ENCODE results near the gene SPEF1. TPM values are rescaled to one million over a fixed set of nuclear protein-coding genes. Genes with fewer than 3 reads are reported as not detected.

Gene SPEF1
- total RNA-seq, 1 experiment from 2014 or later, result not detected

DNA sequence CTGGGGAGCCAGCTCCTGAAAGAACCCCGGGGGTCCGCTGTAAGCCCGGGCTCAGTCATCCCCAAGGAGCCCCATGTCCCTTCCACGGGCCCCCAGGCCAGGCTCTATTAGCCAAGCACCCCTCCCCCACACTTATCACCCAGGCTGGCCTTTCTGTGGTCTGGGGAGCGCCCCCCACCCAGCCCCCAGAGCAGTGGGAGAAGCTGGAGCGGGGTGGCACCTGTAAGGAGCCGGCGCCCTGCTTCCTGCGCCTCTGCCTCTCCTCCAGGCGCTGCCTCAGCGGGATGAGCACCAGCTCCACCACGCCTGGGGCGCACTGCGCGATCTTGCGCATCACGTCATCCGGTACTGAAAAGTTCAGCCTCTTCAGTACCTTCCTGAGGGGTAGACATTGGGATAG, 2.3 kb downstream of the SPEF1 start:
- intact Hi-C loops (cut with micrococcal nuclease; ENCODE audit: unreplicated experiment), result no loop called here
- H3K9me3 Mint-ChIP-seq (ENCODE audit: unreplicated experiment), result no peaks in the 10 kb centered on the region
- TF ChIP-seq, protein P1, sequence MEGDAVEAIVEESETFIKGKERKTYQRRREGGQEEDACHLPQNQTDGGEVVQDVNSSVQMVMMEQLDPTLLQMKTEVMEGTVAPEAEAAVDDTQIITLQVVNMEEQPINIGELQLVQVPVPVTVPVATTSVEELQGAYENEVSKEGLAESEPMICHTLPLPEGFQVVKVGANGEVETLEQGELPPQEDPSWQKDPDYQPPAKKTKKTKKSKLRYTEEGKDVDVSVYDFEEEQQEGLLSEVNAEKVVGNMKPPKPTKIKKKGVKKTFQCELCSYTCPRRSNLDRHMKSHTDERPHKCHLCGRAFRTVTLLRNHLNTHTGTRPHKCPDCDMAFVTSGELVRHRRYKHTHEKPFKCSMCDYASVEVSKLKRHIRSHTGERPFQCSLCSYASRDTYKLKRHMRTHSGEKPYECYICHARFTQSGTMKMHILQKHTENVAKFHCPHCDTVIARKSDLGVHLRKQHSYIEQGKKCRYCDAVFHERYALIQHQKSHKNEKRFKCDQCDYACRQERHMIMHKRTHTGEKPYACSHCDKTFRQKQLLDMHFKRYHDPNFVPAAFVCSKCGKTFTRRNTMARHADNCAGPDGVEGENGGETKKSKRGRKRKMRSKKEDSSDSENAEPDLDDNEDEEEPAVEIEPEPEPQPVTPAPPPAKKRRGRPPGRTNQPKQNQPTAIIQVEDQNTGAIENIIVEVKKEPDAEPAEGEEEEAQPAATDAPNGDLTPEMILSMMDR (IDR thresholded peaks at IDR 0.05; ENCODE audit: insufficient read depth in 1 of 2, low read depth in 1 of 2, low read length in 1 of 2, severe bottlenecking in 1 of 2, unreplicated experiment in 1 of 2), result no peak
- Histone ChIP-seq H3K9me3 (no peaks in the 10 kb centered on the region), H3K36me3 (ENCODE audit: control insufficient read depth, insufficient read depth, low read length) (no peaks in the 10 kb centered on the region), H3K27me3 (replicated peaks; ENCODE audit: control insufficient read depth, insufficient read depth, low read length) (no peaks in the 10 kb centered on the region), H3K4me3 (ENCODE audit: low read depth, low read length) (no peak overlapping the region), H3K4me1 (peaks cover 7% of the 10 kb centered on the region)
- no peak overlapping the region for H3K4me3 Mint-ChIP-seq (ENCODE audit: unreplicated experiment)
- peaks cover 3% of the 10 kb centered on the region for H3K27me3 Mint-ChIP-seq (ENCODE audit: insufficient read depth, unreplicated experiment)
- H3K4me1 Mint-ChIP-seq (ENCODE audit: low read depth, unreplicated experiment), result no peaks in the 10 kb centered on the region
- H3K36me3 Mint-ChIP-seq (ENCODE audit: insufficient read depth, unreplicated experiment), result peaks cover 7% of the 10 kb centered on the region
- POLR2A ChIA-PET, result no interaction called here
- CTCF ChIA-PET, result interaction anchor here (1.1 to 3.3 kb wide), 3 partner anchors 11 to 62 kb away, joined by 3 to 49 read pairs (median 6); partner anchors contain the start of gene ADISSP
- no peak overlapping the region for H3K27ac Mint-ChIP-seq (ENCODE audit: unreplicated experiment)
- DNase-seq, result no peak
- BruUV-seq (replicated peaks), result no TSS peak

DNA sequence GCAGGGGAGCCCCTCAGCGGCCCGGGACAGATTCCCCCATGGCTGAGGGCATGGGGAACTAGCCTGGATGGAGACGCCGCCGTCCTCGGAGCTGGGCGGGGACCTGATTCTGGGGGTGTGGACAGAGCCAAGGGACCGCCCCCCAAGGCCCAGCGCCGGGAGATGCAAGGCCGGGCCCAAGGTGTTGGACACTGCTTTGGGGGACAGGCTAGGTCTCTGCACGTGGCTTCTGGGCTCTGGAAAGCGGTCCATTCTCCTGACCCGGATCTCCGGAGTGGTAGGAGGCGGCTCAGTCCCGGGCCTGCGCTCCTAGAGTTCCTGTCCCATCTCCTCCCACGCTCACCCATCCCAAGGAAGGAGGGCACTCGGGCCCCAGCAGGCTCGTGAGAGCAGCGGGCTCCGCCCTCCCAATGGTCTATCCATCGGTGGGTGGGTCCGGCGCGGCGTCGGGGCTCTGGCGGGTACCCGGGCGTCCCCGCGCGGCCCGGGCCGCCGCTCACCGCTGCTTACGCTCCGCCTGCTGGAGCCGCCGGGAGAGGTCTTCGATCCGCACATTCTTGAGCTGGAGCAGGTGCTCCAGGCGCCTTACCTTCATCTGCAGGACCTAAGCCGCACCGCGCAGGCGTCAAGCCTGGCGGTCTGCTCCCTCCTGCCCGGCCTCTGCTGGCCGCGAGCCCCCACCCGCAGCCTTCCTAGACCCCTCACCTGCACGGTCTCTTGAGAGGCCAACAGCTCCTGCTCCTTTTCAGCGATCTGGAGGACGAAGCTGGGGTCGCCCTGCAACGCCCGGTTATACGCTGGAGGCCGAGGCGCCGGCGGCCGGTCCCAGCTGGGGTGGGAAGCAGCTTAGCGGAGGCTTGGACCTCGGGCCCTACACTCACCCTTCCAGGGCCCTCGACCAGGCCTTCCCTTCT, 3.3 kb downstream of the SPEF1 start:
- peak overlapping the region; percentile 41 for H3K4me3 ChIP-seq (ENCODE audit: low read depth, low read length)
- Mint-ChIP-seq H3K9me3 (ENCODE audit: unreplicated experiment) (no peaks in the 10 kb centered on the region), H3K36me3 (ENCODE audit: insufficient read depth, unreplicated experiment) (peaks cover 7% of the 10 kb centered on the region), H3K4me3 (ENCODE audit: unreplicated experiment) (peak overlapping the region; percentile 63), H3K27ac (ENCODE audit: unreplicated experiment) (no peak overlapping the region), H3K4me1 (ENCODE audit: low read depth, unreplicated experiment) (no peaks in the 10 kb centered on the region), H3K27me3 (ENCODE audit: insufficient read depth, unreplicated experiment) (peaks cover 3% of the 10 kb centered on the region)
- intact Hi-C loops (cut with micrococcal nuclease; ENCODE audit: unreplicated experiment), result no loop called here
- ChIA-PET CTCF (interaction anchor here (0.7 to 3.3 kb wide), 6 partner anchors 10 to 67 kb away, joined by 3 to 49 read pairs (median 5); partner anchors contain the start of gene ADISSP), POLR2A (interaction anchor here (0.6 kb wide), 1 partner anchor 18 kb away, joined by 3 read pairs; the partner anchor contains the start of gene CDC25B)
- DNase-seq, result peak; percentile 70 to 76
- no peaks in the 10 kb centered on the region for H3K9me3 ChIP-seq
- TF ChIP-seq, protein P1 (IDR thresholded peaks at IDR 0.05; ENCODE audit: insufficient read depth in 1 of 2, low read depth in 1 of 2, low read length in 1 of 2, severe bottlenecking in 1 of 2, unreplicated experiment in 1 of 2), result peak; percentile 11 to 28
- H3K27me3 ChIP-seq (replicated peaks; ENCODE audit: control insufficient read depth, insufficient read depth, low read length), result no peaks in the 10 kb centered on the region
- no peaks in the 10 kb centered on the region for H3K36me3 ChIP-seq (ENCODE audit: control insufficient read depth, insufficient read depth, low read length)
- BruUV-seq (replicated peaks), result no TSS peak
- no peaks in the 10 kb centered on the region; the same call in 1 of the 2 replicates for H3K4me1 ChIP-seq

DNA sequence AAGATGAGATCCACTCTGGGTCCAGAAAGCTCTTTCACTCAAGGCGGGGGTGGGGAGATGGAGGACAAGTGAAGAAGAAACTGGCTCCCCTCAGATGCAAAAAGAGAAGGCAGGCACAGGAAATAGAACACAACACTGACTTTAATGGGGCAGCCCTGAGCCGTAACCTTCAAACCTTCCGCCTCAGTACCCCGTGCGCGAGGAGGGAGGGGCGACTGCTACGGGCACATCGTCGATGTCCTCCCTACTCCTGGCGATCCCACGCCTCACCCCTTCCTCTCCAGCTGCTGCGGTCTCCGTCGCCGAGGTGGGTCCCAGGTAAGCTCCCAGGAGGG, 3.9 kb downstream of the SPEF1 start:
- no peaks in the 10 kb centered on the region for H3K36me3 ChIP-seq (ENCODE audit: control insufficient read depth, insufficient read depth, low read length)
- H3K27me3 ChIP-seq (replicated peaks; ENCODE audit: control insufficient read depth, insufficient read depth, low read length), result no peaks in the 10 kb centered on the region
- H3K4me3 ChIP-seq (ENCODE audit: low read depth, low read length), result peak overlapping the region; percentile 41
- peaks cover 3% of the 10 kb centered on the region for H3K27me3 Mint-ChIP-seq (ENCODE audit: insufficient read depth, unreplicated experiment)
- no peaks in the 10 kb centered on the region for H3K9me3 Mint-ChIP-seq (ENCODE audit: unreplicated experiment)
- no peaks in the 10 kb centered on the region for H3K4me1 Mint-ChIP-seq (ENCODE audit: low read depth, unreplicated experiment)
- no peaks in the 10 kb centered on the region for H3K9me3 ChIP-seq
- POLR2A ChIA-PET, result no interaction called here
- DNase-seq, result no peak
- intact Hi-C loops (cut with micrococcal nuclease; ENCODE audit: unreplicated experiment), result no loop called here
- TF ChIP-seq, protein P1 (IDR thresholded peaks at IDR 0.05; ENCODE audit: insufficient read depth in 1 of 2, low read depth in 1 of 2, low read length in 1 of 2, severe bottlenecking in 1 of 2, unreplicated experiment in 1 of 2), result no peak
- no peak overlapping the region for H3K27ac Mint-ChIP-seq (ENCODE audit: unreplicated experiment)
- CTCF ChIA-PET, result interaction anchor here (3.3 kb wide), 1 partner anchor 9 kb away, joined by 49 read pairs; the partner anchor contains the start of gene ADISSP
- H3K4me1 ChIP-seq, result no peaks in the 10 kb centered on the region; the same call in 1 of the 2 replicates
- BruUV-seq (replicated peaks), result no TSS peak
- peaks cover 7% of the 10 kb centered on the region for H3K36me3 Mint-ChIP-seq (ENCODE audit: insufficient read depth, unreplicated experiment)
- peak overlapping the region; percentile 63 for H3K4me3 Mint-ChIP-seq (ENCODE audit: unreplicated experiment)

Measured in Caco-2 (cell line).